Breast epithelium (tissue), 3 donors: ENCODE data around the gene NCK2.

ENCODE experiments used
- POLR2A ChIP-seq: fragments of 450-650 bp; IDR thresholded peaks from one replicate; pipeline ENCODE4 v1.6.1; 2016; ENCODE audit warnings: antibody characterized with exemption, mild to moderate bottlenecking, moderate library complexity
- POLR2AphosphoS5 ChIP-seq, 3 donors: sonication (generic); formaldehyde crosslinking; IDR thresholded peaks; one replicate each; pipeline ENCODE4 v1.6.1; 2017; ENCODE audit warnings: antibody characterized with exemption in 3 of 3
- TF ChIP-seq, protein P1 (sequence below), 3 donors: fragments of 450-650 bp; IDR thresholded peaks; one replicate each; pipeline ENCODE4 v1.5.1; 2016 to 2017; ENCODE audit warnings: antibody characterized with exemption in 3 of 3, mild to moderate bottlenecking in 3 of 3, moderate library complexity in 3 of 3

DNA sequence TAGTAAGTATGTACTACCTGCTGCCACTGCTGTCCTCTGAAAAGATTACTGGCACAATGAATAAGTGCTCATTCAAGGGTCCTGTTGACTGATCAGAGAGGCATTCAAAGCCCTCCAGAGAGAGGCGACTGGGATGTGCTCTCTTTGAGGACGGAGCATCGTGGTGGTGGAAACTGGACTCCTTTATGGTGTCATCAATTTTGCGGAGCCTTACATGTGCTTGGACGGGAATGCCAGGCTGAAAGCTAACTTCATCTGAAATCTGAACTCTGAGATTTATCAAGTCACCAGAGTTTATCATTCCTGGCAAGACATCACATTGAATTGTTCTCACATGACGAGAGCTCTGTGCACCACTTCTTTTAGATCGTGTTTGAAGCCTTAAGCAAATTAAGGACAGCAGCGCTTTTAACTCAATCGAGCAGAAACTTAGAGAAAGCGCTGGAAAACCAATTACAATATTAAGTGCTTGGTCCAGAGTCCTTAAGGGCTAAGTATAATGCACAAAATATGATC, 138.3 kb downstream of the NCK2 start:
- TF ChIP-seq POLR2AphosphoS5 (IDR thresholded peaks at IDR 0.05), result no peak
- TF ChIP-seq, protein P1, sequence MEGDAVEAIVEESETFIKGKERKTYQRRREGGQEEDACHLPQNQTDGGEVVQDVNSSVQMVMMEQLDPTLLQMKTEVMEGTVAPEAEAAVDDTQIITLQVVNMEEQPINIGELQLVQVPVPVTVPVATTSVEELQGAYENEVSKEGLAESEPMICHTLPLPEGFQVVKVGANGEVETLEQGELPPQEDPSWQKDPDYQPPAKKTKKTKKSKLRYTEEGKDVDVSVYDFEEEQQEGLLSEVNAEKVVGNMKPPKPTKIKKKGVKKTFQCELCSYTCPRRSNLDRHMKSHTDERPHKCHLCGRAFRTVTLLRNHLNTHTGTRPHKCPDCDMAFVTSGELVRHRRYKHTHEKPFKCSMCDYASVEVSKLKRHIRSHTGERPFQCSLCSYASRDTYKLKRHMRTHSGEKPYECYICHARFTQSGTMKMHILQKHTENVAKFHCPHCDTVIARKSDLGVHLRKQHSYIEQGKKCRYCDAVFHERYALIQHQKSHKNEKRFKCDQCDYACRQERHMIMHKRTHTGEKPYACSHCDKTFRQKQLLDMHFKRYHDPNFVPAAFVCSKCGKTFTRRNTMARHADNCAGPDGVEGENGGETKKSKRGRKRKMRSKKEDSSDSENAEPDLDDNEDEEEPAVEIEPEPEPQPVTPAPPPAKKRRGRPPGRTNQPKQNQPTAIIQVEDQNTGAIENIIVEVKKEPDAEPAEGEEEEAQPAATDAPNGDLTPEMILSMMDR (IDR thresholded peaks at IDR 0.05), result no peak
- no peak for TF ChIP-seq POLR2A
